HG03439 (cell line): Measurements from ENCODE around the gene VAMP8.
A peak's percentile ranks its signal among the peaks of the same experiment; 100 is the strongest.
"Not testable (repeated sequence)": the region's sequence is repeated elsewhere in the genome, so short reads cannot be mapped to it uniquely, and the experiment has no call there.

Experiments used
- ATAC-seq: cut with Tn5 transposase; IDR thresholded peaks from one replicate; pipeline ENCODE4 v1.9.1; 2021; ENCODE audit warnings: mild to moderate bottlenecking, moderate library complexity; ENCODE audit not compliant: unreplicated experiment

VAMP8 gene

GRCh38 chr2:85577386-85578242 lies at the start of gene VAMP8:
TSS of gene VAMP8 (plus strand) at chr2:85577586. CDS start at chr2:85577647, 61 bp downstream.
- peak; percentile 76 for ATAC-seq

GRCh38 chr2:85527787-85528186 lies 49.6 kb upstream of the VAMP8 start:
- ATAC-seq: no peak

- ATAC-seq: no peak
These were observed 49.0 kb upstream of the VAMP8 start for GRCh38 chr2:85528355-85528754.

- no peak for ATAC-seq
These were observed 47.6 kb upstream of the VAMP8 start for GRCh38 chr2:85529809-85530208.

GRCh38 chr2:85531589-85531988 lies 45.8 kb upstream of the VAMP8 start:
- ATAC-seq: no peak

- ATAC-seq: no peak
These were observed 43.3 kb upstream of the VAMP8 start for GRCh38 chr2:85534099-85534498.

GRCh38 chr2:85534881-85535280 lies 42.5 kb upstream of the VAMP8 start:
- no peak for ATAC-seq

- no peak for ATAC-seq
These were observed 40.9 kb upstream of the VAMP8 start for GRCh38 chr2:85536479-85536878.

GRCh38 chr2:85537600-85538506 lies 39.5 kb upstream of the VAMP8 start:
- ATAC-seq: peak; percentile 1

- peak; percentile 77 for ATAC-seq
These were observed 38.7 kb upstream of the VAMP8 start, which contains the start of gene MAT2A for GRCh38 chr2:85538507-85539360. TSS of gene MAT2A (plus strand) at chr2:85539168. CDS start at chr2:85539288, 120 bp downstream.

GRCh38 chr2:85539361-85540132 lies 37.8 kb upstream of the VAMP8 start:
- peak; percentile 28 for ATAC-seq

- no peak for ATAC-seq
These were observed 37.2 kb upstream of the VAMP8 start for GRCh38 chr2:85540133-85540648.

- no peak for ATAC-seq
These were observed 36.1 kb upstream of the VAMP8 start for GRCh38 chr2:85541262-85541661.

GRCh38 chr2:85541753-85542457 lies 35.5 kb upstream of the VAMP8 start:
- ATAC-seq: no peak

- no peak for ATAC-seq
These were observed 34.6 kb upstream of the VAMP8 start for GRCh38 chr2:85542777-85543176.

GRCh38 chr2:85544254-85544691 lies 33.1 kb upstream of the VAMP8 start:
- not testable (repeated sequence) for ATAC-seq

- not testable (repeated sequence) for ATAC-seq
These were observed 32.2 kb upstream of the VAMP8 start for GRCh38 chr2:85544915-85545779.

GRCh38 chr2:85545780-85546240 lies 31.6 kb upstream of the VAMP8 start:
- no peak for ATAC-seq
